ENCODE measurements around the gene COL27A1.
A peak's percentile ranks its signal among the peaks of the same experiment; 100 is the strongest.

The COL27A1 gene

GRCh38 chr9:114112778-114113584 is 42.4 kb upstream of the COL27A1 start:
- TF ChIP-seq CTCF (conservative IDR thresholded peaks at IDR 0.05; ENCODE audit: low read depth, low read length): no peak
- DNase-seq (ENCODE audit: low read depth): peak; percentile 65
- no peak overlapping the region for H3K4me3 ChIP-seq (ENCODE audit: low read depth, low read length)

- H3K4me3 ChIP-seq (ENCODE audit: low read depth, low read length): no peak overlapping the region
- no peak for TF ChIP-seq CTCF (conservative IDR thresholded peaks at IDR 0.05; ENCODE audit: low read depth, low read length)
- DNase-seq (ENCODE audit: low read depth): no peak
Observed at GRCh38 chr9:114114364-114114763, 41.0 kb upstream of the COL27A1 start.

- DNase-seq (ENCODE audit: low read depth): no peak
- TF ChIP-seq CTCF (conservative IDR thresholded peaks at IDR 0.05; ENCODE audit: low read depth, low read length): no peak
- H3K4me3 ChIP-seq (ENCODE audit: low read depth, low read length): no peak overlapping the region
Observed at GRCh38 chr9:114115654-114116125, 39.6 kb upstream of the COL27A1 start.

GRCh38 chr9:114116126-114116747 is 39.1 kb upstream of the COL27A1 start:
- H3K4me3 ChIP-seq (ENCODE audit: low read depth, low read length): no peak overlapping the region
- no peak for DNase-seq (ENCODE audit: low read depth)
- no peak for TF ChIP-seq CTCF (conservative IDR thresholded peaks at IDR 0.05; ENCODE audit: low read depth, low read length)

GRCh38 chr9:114117614-114117995 is 37.7 kb upstream of the COL27A1 start:
- TF ChIP-seq CTCF (conservative IDR thresholded peaks at IDR 0.05; ENCODE audit: low read depth, low read length): no peak
- DNase-seq (ENCODE audit: low read depth): no peak
- H3K4me3 ChIP-seq (ENCODE audit: low read depth, low read length): no peak overlapping the region

GRCh38 chr9:114117996-114118830 is 37.1 kb upstream of the COL27A1 start:
- no peak for DNase-seq (ENCODE audit: low read depth)
- TF ChIP-seq CTCF (conservative IDR thresholded peaks at IDR 0.05; ENCODE audit: low read depth, low read length): no peak
- H3K4me3 ChIP-seq (ENCODE audit: low read depth, low read length): no peak overlapping the region
